ENCODE results near the gene IGFBP5.

IGFBP5 gene

DNA sequence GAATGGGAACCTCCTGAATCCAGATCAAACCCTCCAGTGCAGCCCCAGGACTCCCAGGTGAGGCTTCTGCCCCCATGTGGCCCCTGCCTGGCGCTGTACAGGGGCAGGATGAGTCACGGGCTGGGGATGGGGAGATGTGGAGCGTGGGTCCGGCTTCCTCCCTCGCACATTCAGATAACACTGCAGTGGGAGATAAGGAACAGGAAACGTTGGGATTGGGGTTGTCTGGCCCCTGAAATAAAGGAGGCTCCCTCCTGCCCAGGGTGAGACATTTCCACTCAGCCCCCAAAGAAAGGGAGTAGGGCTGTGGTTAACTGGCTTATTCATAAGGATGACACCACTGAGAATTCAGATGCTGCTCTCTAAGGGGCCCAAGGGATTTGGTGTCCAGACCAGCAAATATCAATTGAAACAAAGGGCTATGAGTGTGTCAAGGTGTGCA is 30.7 kb downstream of the IGFBP5 start:
- DNase-seq, result no peak

DNA sequence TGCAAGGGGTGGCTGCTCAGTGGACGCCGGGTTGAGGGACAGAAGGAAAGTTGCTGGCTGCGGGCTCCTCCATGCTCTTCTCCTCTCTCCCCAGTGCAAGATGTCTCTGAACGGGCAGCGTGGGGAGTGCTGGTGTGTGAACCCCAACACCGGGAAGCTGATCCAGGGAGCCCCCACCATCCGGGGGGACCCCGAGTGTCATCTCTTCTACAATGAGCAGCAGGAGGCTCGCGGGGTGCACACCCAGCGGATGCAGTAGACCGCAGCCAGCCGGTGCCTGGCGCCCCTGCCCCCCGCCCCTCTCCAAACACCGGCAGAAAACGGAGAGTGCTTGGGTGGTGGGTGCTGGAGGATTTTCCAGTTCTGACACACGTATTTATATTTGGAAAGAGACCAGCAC is 31.5 kb downstream of the IGFBP5 start:
- no peak for DNase-seq

DNA sequence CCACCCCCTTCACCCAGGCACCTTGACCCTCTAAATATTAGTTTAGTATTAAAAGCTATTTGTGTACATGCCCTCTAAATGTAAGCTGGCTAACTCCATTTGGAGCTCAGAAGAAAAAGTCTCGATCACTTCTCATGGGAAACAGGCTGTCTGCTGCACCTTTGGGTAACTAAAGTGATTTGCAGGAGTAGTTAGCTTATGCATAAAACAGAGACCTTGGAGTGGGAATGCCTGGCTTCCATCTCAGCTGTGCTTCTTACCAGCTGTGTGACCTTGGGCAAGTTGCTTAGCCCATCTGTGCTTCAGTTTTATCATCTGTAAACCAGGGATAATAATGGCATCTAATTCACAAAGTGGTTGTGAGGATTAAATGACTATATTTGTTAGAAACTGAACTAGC is 32.2 kb downstream of the IGFBP5 start:
- no peak for DNase-seq

DNA sequence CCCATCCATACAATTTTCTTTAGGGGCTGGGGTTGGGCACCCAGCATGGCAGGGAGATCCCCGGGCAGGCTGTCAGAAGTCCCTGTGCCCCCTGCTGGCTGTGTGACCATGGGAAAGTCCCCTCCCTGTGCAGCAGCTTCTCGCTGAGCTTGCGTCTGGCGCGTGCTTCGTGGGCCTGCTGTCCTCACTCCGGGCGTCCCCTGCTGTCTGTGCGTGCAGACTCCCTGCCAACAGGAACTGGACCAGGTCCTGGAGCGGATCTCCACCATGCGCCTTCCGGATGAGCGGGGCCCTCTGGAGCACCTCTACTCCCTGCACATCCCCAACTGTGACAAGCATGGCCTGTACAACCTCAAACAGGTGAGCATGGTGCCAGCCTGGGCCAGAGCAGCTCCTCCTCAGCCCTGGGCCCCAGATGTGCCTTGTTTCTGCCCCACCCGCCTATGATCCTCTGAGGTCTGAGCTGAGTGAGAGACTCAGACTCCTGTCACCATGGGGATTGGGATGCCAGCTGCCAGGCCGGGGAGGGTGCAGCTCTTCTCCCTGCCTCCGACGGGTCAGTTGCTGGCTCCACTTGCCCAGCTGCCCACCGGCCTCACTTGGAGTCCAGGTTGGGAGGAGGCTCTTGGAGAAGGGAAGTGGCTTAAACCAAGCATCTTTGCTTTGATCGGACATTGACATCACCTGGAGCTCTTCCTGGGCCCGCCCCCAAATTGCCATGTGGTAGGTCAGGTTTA is 33.5 kb downstream of the IGFBP5 start:
- no peak for DNase-seq

DNA sequence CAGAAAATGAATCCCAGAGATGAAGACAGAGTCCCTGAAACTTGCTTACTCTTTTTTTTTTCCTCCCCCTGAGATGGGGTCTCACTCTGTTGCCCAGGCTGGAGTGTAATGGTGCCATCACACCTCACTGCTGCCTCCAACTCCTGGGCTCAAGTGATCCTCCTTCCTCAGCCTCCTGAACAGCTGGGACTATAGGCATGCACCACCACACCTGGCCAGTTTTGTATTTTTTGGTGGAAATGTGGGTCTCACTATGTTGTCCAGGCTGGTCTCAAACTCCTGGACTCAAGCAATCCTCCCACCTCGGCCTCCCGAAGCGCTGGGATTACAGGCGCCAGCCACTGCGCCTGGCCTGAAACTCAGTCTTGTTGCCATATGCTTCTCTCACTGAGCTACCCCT is 34.3 kb downstream of the IGFBP5 start:
- no peak for DNase-seq

DNA sequence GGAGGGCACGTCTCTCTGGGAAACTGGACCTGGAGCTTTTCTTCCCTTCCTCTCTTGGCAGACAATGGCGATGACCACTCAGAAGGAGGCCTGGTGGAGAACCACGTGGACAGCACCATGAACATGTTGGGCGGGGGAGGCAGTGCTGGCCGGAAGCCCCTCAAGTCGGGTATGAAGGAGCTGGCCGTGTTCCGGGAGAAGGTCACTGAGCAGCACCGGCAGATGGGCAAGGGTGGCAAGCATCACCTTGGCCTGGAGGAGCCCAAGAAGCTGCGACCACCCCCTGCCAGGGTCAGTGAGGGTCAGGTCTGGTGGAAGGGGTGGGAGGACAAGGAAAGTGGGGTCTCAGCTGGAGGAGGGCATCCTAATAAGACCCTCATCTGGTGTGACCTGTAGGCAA is 34.9 kb downstream of the IGFBP5 start:
- no peak for DNase-seq

DNA sequence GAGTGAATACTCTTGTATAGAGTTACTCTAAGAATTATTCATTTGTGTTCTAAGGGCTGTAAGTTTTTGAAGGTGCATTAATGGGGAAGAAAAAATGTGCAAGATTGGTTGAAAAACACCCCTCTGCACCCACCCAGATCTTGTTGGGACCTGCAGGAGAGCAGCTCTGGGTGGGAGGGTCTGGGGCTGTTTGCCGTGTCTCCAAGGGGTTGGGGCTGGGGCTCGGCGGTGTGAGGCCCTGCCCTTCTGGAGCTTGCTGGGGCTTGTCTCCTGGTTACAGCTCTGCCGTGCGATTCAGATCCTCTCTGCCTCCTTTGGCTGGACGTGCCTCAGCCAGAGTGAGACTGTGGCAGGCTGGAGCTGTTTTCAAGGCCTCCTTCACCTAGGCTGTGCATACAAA is 36.1 kb downstream of the IGFBP5 start:
- DNase-seq, result no peak

DNA sequence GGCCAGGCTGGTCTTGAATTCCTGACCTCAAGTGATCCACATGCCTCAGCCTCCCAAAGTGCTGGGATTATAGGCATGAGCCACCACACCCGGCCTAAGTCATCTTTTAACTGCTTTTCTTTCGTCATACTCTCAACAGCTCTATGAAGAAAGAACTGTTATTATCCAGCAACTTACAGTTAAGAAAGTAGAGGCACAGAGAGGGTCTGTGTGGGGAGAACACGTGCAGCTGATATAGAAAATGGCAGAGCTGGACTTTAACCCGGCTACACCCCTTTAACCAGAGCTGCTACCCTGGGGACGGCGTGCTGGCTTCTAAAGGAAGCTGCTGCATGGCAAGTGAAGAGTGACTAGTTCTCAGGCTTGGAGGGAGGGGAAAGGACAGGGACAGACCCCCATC is 36.6 kb downstream of the IGFBP5 start:
- no peak for DNase-seq

DNA sequence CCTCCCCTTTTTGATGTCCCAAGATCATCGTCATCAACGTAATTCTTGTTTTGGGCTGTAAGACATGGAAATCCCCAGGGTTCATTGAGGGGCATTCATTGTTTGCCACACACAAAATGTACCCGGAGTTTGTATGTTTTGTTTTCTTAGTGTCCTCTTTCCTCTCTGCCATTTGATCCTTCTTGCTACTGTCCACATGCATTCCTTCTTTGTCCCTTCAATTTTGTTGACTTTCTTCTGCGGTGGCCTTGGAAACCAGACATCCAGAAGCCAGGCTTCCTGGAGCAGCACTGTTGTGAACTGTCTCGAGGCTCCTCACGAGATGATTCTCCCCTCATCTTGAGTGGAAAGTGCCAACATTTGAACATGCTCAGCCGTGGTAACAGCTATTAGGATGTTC is 37.4 kb downstream of the IGFBP5 start:
- no peak for DNase-seq

DNA sequence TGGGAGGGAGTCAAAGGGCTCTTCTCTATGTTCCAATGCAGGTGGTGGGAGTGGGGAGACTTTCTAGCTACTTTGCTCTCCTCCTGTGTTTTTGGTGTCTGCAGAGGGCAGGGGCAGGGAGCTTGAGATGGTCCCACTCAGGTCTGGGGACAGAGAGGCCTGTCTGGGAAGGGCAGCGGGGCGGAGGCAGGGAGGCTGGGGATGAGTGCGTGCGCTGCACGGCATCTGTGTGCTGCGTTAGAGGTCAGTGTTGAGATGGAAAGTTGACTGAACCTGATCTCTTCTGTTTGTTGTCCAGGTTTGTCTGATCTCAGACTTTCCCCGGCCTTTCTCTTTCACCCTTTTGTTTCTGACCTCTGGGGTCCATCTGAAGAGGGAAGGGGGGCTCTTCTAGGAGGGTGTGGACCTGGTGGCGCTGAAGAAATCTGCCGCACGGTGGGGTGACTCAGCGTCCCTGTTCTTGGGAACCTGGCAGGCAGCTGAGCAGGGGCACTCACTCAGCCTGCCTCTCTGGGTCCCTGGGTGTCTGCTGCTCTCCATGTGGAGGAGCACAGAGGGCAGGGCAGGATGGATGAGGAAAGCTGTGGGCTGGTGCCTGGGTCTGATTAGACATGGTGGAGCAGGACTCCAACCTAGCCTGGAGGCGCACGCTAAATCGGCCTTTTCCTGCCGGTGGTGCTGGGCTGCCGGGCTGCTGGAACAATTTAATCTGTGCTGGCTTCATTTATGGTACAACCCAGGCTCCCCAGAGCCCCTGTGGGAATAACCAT is 38.1 kb downstream of the IGFBP5 start:
- no peak for DNase-seq

DNA sequence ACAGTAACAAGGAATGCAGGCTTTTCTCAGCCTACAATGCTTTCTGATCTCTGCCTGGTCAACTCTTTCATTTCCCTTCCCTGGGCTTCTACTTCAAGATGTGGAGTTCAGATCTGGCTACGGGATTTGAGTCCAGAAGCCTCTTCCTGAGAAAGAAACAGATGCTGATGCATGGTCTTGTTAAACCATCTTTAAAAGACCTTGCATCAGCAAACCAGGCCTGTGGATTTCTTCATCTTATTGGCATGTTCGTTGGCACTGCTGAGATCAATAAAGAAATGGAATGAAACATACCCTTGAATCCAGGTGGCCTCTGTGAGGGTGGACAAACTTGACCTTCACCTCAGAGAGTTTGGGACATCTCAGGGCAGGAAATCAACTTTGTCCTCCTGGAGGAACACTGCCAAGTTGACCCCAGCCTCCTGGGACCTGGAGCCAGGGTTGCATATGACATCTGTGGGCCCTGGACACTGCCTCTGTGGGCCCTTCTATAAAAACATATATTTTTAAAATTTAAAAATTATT is 40.8 kb downstream of the IGFBP5 start:
- no peak for DNase-seq

DNA sequence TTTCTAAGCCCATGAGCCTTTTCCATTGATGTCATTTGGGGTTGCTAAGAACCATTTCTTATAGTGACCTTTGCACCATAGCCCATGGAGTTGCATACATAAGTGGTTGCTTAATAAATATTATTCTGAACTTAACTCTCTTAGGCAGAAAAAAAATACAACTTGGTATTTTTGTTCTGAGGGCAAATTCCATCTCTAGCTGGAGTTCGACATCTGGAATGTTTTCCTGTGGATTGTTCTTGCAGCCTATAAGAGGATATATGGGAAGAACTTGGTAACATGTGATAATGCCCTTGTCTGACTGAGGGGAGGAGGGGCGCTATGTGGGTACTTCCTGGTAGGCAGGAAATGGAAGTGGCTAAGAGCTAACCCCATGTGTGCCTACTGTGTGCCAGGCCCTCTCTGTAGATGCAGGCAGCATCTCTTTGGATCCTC is 41.4 kb downstream of the IGFBP5 start:
- no peak for DNase-seq

DNA sequence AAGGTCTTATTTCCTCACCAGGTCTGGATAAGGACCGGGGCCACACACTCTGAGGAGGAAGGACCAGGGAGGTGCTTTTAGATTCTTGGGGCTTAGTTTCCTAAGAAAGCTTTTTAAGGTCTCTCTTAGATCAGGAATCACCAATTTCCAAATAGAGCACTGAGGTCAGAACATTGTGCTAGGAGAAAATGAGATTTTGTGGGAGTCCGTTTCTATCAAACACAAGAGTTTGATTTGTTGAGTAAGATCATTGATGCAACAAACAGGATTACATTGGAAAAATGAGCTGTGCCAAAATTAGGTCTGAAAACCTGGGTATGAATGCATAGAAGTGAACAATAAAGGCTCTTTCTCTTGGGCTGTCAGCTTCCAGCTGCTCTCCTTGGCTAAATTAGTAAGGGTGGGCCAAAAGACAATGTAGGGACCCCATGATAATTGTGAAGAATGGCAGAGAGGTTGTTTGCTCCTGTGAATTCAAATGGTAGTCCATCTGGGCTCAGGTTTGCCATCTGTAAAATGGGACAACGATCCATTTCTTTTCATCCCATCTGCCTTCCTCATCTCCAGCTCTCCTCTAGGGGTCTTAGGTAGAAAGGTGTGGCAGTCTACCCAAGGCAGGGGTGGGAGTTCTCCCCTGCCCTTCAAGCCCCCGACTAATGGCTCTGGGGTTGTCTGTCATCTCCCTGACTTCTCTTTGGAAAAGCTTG is 42.1 kb downstream of the IGFBP5 start:
- DNase-seq, result no peak

DNA sequence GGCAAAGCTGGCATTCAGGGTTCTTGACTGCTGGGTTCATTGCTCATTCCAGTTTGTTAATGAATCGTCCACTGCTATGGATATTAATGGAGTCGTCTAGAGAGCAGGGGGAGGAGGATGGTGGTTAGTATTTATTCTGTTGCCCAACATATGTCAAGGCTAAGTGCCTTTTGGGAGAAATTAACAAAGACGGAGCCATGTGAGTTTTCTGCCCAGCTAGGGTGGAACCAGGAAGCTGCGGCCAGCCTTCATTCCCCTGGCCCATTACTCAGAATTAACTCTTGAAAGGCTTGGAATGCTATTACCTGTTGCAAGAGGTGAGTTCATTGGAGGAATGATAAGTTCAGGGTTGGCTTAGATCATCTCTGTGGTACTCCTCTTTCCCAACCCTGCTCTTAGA is 42.8 kb downstream of the IGFBP5 start:
- no peak for DNase-seq

DNA sequence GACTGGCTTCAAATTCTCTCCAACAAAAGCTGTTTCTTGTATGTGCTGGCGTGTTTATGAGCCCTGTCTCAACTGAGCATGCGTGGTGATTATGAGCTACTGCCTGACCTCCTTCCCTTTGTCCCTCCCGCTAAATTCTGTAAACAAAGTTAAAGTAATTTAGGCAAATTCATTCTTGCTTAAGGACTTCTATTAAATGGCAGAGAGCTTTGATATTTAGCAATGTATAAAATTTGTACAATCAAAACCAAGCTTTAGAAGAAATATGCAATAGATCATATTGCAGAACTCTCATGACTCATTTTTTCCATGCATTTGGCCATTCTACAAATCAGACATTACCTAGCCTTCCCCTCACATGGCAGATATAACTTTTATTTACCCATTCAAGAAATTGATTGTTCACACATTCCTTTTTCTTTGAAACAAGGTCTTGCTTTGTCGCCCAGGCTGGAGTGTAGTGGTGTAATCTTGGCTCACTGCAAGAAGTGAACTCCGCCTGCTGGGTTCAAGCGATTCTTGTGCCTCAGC is 43.9 kb downstream of the IGFBP5 start:
- DNase-seq, result peak; percentile 70

DNA sequence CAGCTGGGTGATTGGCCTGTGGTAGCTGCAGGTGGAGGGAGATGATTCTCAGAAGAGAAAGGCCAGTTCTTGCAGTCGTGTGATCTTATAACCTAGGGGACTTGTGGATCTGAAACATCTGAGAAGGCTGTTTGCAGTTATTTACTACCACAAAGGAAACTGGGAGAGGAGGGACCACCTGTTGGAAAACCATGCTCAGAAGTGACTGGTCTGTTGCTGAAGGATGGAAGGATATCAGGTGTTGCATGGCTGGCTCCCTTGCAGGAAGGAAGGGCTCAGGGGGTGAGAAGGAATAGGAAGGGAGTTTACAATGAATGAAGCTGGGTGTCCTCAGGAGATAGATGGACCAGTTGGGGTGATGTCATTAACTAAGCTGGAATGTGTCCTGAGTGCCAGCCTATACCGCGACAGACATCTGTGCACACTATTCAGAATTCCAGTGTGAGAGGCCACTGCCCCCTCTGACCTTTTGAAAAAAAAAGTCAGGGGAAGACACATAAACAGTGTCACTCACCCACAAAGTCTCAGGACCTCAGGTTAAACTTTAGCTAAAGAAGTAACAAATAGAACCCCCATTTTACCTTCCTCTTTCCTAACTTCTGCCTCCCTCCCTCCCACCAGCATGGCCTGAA is 44.6 kb downstream of the IGFBP5 start:
- DNase-seq, result no peak

DNA sequence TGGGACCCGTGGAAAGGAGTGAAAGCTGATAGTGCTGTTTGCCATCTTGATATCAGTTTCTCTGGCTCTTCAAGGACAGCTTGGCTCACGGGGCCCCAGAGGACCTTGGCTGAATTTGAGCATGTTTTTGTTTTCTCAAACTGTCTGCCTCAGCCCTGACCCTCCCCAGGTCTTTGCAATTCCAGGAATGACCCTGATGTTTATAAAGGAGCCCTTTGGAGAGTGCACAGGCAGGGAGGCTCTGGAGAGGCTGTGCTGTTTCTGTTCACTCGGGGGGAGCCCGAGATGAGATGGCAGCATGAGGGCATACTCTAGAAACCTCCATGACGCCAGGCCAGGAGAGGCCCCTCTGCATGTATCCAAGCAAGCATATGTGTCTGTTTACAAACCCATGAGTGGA is 45.8 kb downstream of the IGFBP5 start:
- DNase-seq, result no peak

DNA sequence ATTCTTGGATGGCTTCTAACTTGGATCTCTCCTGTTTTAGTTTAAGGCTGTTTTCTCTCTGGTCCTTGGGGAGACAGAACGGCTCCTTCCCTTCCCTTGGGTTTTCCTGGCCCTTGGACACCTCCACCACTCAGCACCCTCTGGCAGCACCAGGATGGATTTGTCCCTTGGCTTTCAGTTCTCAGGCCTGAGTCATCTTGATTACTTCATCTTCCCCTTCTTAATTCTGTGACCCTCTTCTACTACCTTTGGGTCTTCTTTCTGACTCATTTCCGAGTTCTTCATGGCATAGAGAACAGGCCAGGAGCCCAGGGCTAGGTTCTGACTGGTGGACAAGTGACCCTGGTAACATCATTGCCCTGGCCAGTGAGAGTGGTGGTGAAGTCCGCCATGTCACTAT is 47.2 kb downstream of the IGFBP5 start:
- no peak for DNase-seq

DNA sequence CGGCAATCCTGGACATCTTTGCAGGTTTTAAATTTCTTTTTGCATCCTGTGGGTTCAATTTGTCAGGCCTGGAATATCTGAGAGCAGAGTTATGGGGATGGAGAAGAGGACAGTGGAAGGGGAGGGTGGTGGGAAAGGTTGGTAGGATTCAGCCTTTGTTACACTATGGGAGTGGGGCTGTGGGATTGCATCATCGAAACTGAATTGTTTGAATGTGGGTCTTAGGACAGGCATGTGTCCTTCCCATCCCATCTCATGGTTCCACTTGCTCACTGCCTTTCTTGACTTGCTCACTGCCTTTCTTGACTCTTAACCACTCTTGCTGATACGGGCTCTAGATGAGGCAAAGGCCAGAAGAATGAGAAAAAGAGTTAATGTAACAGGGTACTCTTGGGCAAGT is 49.2 kb downstream of the IGFBP5 start:
- DNase-seq, result no peak

DNA sequence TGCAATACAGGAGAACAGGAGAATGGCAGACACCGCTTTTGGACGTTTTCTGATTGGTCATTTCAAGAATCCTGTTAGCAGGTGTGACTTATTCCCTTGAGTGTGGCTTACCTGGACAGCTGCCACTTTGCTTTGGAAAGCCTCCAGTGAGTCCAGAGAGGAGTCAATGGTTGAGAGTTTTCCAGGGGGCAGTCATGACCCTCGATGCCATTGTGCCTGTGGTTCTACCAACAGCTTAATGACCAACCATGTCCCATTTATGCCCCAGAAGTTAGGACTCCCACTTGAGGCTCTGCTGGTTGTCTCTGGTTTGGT is 49.8 kb downstream of the IGFBP5 start:
- DNase-seq, result no peak

DNA sequence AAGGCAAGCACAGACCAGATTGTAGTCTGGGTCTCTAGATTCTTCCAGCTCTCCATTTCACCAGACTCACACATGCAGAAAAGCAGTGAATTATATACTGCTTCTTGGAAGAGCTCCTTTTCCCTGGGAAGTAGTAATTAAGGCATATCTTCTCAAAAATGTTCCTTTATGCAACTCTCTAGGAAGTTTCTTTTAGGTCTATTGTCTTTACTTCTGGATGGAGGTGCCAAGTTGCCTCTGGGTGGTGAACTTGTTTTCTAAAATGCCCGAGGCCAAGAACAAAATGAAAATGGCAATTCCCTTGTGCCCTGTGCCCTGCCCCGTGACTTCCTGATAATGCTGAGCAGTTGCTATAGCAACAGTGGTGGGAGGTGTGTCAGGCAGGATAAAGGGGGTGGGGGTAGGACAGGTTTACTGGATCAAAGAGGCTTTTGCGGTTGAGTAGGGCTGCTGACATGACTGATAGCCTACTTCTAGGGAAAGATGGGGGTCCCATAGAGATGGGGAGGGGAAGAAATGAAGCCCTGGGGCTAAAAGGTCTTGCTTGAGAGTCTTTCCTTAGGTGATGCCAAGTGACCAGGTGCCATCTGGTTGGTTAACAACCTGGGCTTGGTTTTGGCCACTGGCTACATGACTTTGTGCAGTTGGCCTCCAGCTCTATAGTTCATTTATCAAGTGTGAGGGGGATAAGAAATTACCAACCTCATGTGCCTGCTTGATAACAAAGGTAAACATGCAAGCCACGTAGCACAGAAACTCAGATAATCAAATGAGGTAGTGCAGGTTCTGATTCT is 50.3 kb downstream of the IGFBP5 start:
- no peak for DNase-seq

Measured in fibroblast of skin of abdomen (primary cell).